ENCODE measurements around the gene PPP1R14D.

PPP1R14D gene

GRCh38 chr15:40829115-40829514 is 607 bp upstream of the PPP1R14D start:
- Histone ChIP-seq H3K4me3 (replicated peaks; ENCODE audit: insufficient read depth, low read length) (no peak overlapping the region), H3K27ac (replicated peaks) (no peak overlapping the region), H3K27me3 (ENCODE audit: insufficient read depth, poor library complexity, severe bottlenecking) (no peaks in the 10 kb centered on the region)
- TF ChIP-seq GABPA (IDR thresholded peaks at IDR 0.05; ENCODE audit: low read depth) (no peak), REST (IDR thresholded peaks at IDR 0.05; ENCODE audit: insufficient replicate concordance, low read depth) (no peak), CTCF (IDR thresholded peaks at IDR 0.05; ENCODE audit: insufficient read depth, low read length) (no peak), SPI1 (IDR thresholded peaks at IDR 0.05; ENCODE audit: borderline replicate concordance, low read depth) (no peak), POLR2AphosphoS5 (IDR thresholded peaks at IDR 0.05; ENCODE audit: low read depth) (no peak)
- no peak for DNase-seq (ENCODE audit: low read depth in 1 of 2, low spot score in 1 of 2)

GRCh38 chr15:40826423-40827075 is 2.0 kb downstream of the PPP1R14D start:
- TF ChIP-seq GABPA (IDR thresholded peaks at IDR 0.05; ENCODE audit: low read depth): no peak
- Histone ChIP-seq H3K27me3 (ENCODE audit: insufficient read depth, poor library complexity, severe bottlenecking) (no peaks in the 10 kb centered on the region), H3K27ac (replicated peaks) (no peak overlapping the region), H3K4me3 (replicated peaks; ENCODE audit: insufficient read depth, low read length) (no peak overlapping the region)
- DNase-seq (ENCODE audit: low read depth in 1 of 2, low spot score in 1 of 2): no peak

- TF ChIP-seq SPI1 (IDR thresholded peaks at IDR 0.05; ENCODE audit: borderline replicate concordance, low read depth) (no peak), CTCF (IDR thresholded peaks at IDR 0.05; ENCODE audit: insufficient read depth, low read length) (no peak), REST (IDR thresholded peaks at IDR 0.05; ENCODE audit: insufficient replicate concordance, low read depth) (no peak), GABPA (IDR thresholded peaks at IDR 0.05; ENCODE audit: low read depth) (no peak), POLR2AphosphoS5 (IDR thresholded peaks at IDR 0.05; ENCODE audit: low read depth) (no peak)
- no peak for DNase-seq (ENCODE audit: low read depth in 1 of 2, low spot score in 1 of 2)
- H3K27me3 ChIP-seq (ENCODE audit: insufficient read depth, poor library complexity, severe bottlenecking): no peaks in the 10 kb centered on the region
- H3K27ac ChIP-seq (replicated peaks): no peak overlapping the region
- no peak overlapping the region for H3K4me3 ChIP-seq (replicated peaks; ENCODE audit: insufficient read depth, low read length)
These were observed 2.7 kb downstream of the PPP1R14D start for GRCh38 chr15:40825661-40826422.

GRCh38 chr15:40823572-40824343 is 4.8 kb downstream of the PPP1R14D start:
- Histone ChIP-seq H3K27ac (replicated peaks) (no peak overlapping the region), H3K27me3 (ENCODE audit: insufficient read depth, poor library complexity, severe bottlenecking) (no peaks in the 10 kb centered on the region), H3K4me3 (replicated peaks; ENCODE audit: insufficient read depth, low read length) (no peak overlapping the region)
- peak in 1 of 2 experiments; percentile 49 for DNase-seq (ENCODE audit: low read depth in 1 of 2, low spot score in 1 of 2)
- TF ChIP-seq REST (IDR thresholded peaks at IDR 0.05; ENCODE audit: insufficient replicate concordance, low read depth): no peak
- no peak for TF ChIP-seq SPI1 (IDR thresholded peaks at IDR 0.05; ENCODE audit: borderline replicate concordance, low read depth)
- TF ChIP-seq CTCF (IDR thresholded peaks at IDR 0.05; ENCODE audit: insufficient read depth, low read length): no peak
- no peak for TF ChIP-seq POLR2AphosphoS5 (IDR thresholded peaks at IDR 0.05; ENCODE audit: low read depth)
- TF ChIP-seq GABPA (IDR thresholded peaks at IDR 0.05; ENCODE audit: low read depth): no peak

Measured in HL-60 (cell line).